Ascending aorta (tissue), 2 donors: ENCODE measurements around the gene RPL18. TPM values are rescaled to one million over a fixed set of nuclear protein-coding genes. Genes with fewer than 3 reads are reported as not detected.
A peak's percentile ranks its signal among the peaks of the same experiment; 100 is the strongest.

ENCODE experiments used
- DNase-seq, 2 donors: peaks; one replicate each; pipeline ENCODE4 v3.0.0-alpha.2; 2019; ENCODE audit warnings: low spot score in 2 of 2
- H3K27ac ChIP-seq, 2 donors: fragments of 200-600 bp; sonication (generic); one replicate each; pipeline ENCODE4 v1.5.1; 2016 to 2017; ENCODE audit warnings: mild to moderate bottlenecking in 1 of 2
- H3K27me3 ChIP-seq: fragments of 200-600 bp; sonication (generic); one replicate; pipeline ENCODE4 v1.5.1; 2017
- H3K36me3 ChIP-seq, 2 donors: fragments of 200-600 bp; sonication (generic); one replicate each; pipeline ENCODE4 v1.5.1; 2016
- H3K4me1 ChIP-seq, 2 donors: fragments of 200-600 bp; sonication (generic); one replicate each; pipeline ENCODE4 v1.5.1; 2016 to 2017; ENCODE audit warnings: mild to moderate bottlenecking in 1 of 2
- H3K4me3 ChIP-seq, 2 donors: fragments of 200-600 bp; sonication (generic); one replicate each; pipeline ENCODE4 v1.5.1; 2016 to 2017; ENCODE audit warnings: mild to moderate bottlenecking in 1 of 2
- H3K9me3 ChIP-seq, 2 donors: fragments of 200-600 bp; sonication (generic); one replicate each; pipeline ENCODE4 v1.5.1; 2016
- CTCF ChIP-seq, 3 experiments: fragments of 200-600 bp in 2 of 3; fragments of 450-650 bp in 1 of 3; sonication (generic) in 2 of 3; IDR thresholded peaks; one replicate each; pipeline ENCODE4 v1.5.1; 2016 to 2019; ENCODE audit warnings: antibody characterized with exemption in 3 of 3, mild to moderate bottlenecking in 1 of 3, moderate library complexity in 1 of 3
- intact Hi-C: fragments of 100-400 bp; cut with DNase I; formaldehyde crosslinking; loops from one replicate; pipeline ENCODE4 v1.15.1; 2023
- total RNA-seq: library from RNA; depleted of rRNA; stranded (reverse); fragments of >200 nt; gene quantifications from one replicate; pipeline ENCODE4 v1.1.0, GENCODE V29; 2016

RPL18 gene
- total RNA-seq, 1 donor from 2014 or later: 2,223 TPM

- no peak for DNase-seq
- H3K4me1 ChIP-seq: peaks cover 0 to 28% of the 10 kb centered on the region in 2 donors
- no peak for TF ChIP-seq CTCF (IDR thresholded peaks at IDR 0.05)
- intact Hi-C loops: loop anchor here (10.0 kb wide), 1 partner anchor 142 kb away; no protein-coding TSS in a partner anchor
- no peaks in the 10 kb centered on the region for H3K36me3 ChIP-seq
- no peaks in the 10 kb centered on the region for H3K9me3 ChIP-seq
- no peaks in the 10 kb centered on the region for H3K27me3 ChIP-seq
- no peak overlapping the region for H3K4me3 ChIP-seq
- no peak overlapping the region for H3K27ac ChIP-seq
Observed at GRCh38 chr19:48642862-48643261, 23.9 kb upstream of the RPL18 start.

GRCh38 chr19:48641850-48642249 is 22.9 kb upstream of the RPL18 start:
- Histone ChIP-seq H3K9me3 (no peaks in the 10 kb centered on the region), H3K4me1 (peaks cover 2 to 29% of the 10 kb centered on the region in 2 donors), H3K4me3 (no peak overlapping the region), H3K36me3 (no peaks in the 10 kb centered on the region), H3K27me3 (no peaks in the 10 kb centered on the region), H3K27ac (no peak overlapping the region)
- no peak for DNase-seq
- intact Hi-C loops: loop anchor here (10.0 kb wide), 1 partner anchor 143 kb away; no protein-coding TSS in a partner anchor
- no peak for TF ChIP-seq CTCF (IDR thresholded peaks at IDR 0.05)

- H3K27ac ChIP-seq: no peak overlapping the region
- no peak for DNase-seq
- no peaks in the 10 kb centered on the region for H3K9me3 ChIP-seq
- H3K4me3 ChIP-seq: no peak overlapping the region
- intact Hi-C loops: loop anchor here (5.0 to 10.0 kb wide), 5 partner anchors 145 to 1215 kb away; partner anchors contain the start of genes DKKL1, PRMT1, PTOV1 and TEAD2
- no peaks in the 10 kb centered on the region for H3K27me3 ChIP-seq
- no peak for TF ChIP-seq CTCF (IDR thresholded peaks at IDR 0.05)
- no peaks in the 10 kb centered on the region for H3K36me3 ChIP-seq
- peaks cover 8 to 30% of the 10 kb centered on the region in 2 donors for H3K4me1 ChIP-seq
Observed at GRCh38 chr19:48639483-48640375, 20.8 kb upstream of the RPL18 start.

GRCh38 chr19:48638831-48639381 is 19.9 kb upstream of the RPL18 start:
- Histone ChIP-seq H3K9me3 (no peaks in the 10 kb centered on the region), H3K27ac (peak overlapping the region; percentile 94 to 99), H3K36me3 (no peaks in the 10 kb centered on the region), H3K27me3 (no peaks in the 10 kb centered on the region), H3K4me1 (peaks cover 12 to 33% of the 10 kb centered on the region in 2 donors), H3K4me3 (no peak overlapping the region)
- no peak for TF ChIP-seq CTCF (IDR thresholded peaks at IDR 0.05)
- intact Hi-C loops: loop anchor here (5.0 to 10.0 kb wide), 4 partner anchors 338 to 1216 kb away; partner anchors contain the start of genes DKKL1, PRMT1, PTOV1 and TEAD2
- DNase-seq: no peak

GRCh38 chr19:48637948-48638830 is 19.2 kb upstream of the RPL18 start:
- DNase-seq: peak; percentile 53 to 92
- no peaks in the 10 kb centered on the region for H3K36me3 ChIP-seq
- peaks cover 19 to 39% of the 10 kb centered on the region in 2 donors for H3K4me1 ChIP-seq
- H3K27me3 ChIP-seq: no peaks in the 10 kb centered on the region
- H3K9me3 ChIP-seq: no peaks in the 10 kb centered on the region
- peak overlapping the region; percentile 66 to 89 for H3K4me3 ChIP-seq
- H3K27ac ChIP-seq: peak overlapping the region; percentile 94 to 99
- intact Hi-C loops: loop anchor here (2.0 to 10.0 kb wide), 5 partner anchors 169 to 1217 kb away; partner anchors contain the start of genes CYTH2, DKKL1, PRMT1 and PTOV1
- TF ChIP-seq CTCF (IDR thresholded peaks at IDR 0.05): no peak
